Astrocyte (in vitro differentiated cells and primary cell): Measurements from ENCODE around the gene CYP3A4. TPM values are rescaled to one million over a fixed set of nuclear protein-coding genes. Genes with fewer than 3 reads are reported as not detected.

Experiments
- DNase-seq: peaks from one replicate; pipeline ENCODE4 v3.0.0-alpha.2; 2010; ENCODE audit warnings: low read depth
- FAIRE-seq: peaks from 2 replicates; lab custom pipeline; 2011; peaks lifted over from hg19 to GRCh38; lab: Jason Lieb, UNC
- H2AFZ ChIP-seq: 2 replicates; pipeline ENCODE4 v1.6.0; 2012; ENCODE audit warnings: low read depth, low read length, inconsistent platforms
- H3K27ac ChIP-seq: 2 replicates; pipeline ENCODE4 v1.5.1; 2011; ENCODE audit warnings: low read depth, low read length, inconsistent platforms
- H3K27me3 ChIP-seq: 2 replicates; pipeline ENCODE4 v1.6.0; 2011; ENCODE audit warnings: low read length, inconsistent platforms; ENCODE audit not compliant: insufficient read depth
- H3K36me3 ChIP-seq: 2 replicates; pipeline ENCODE4 v1.5.1; 2011; ENCODE audit warnings: low read length, inconsistent platforms; ENCODE audit not compliant: insufficient read depth
- H3K4me1 ChIP-seq: 2 replicates; pipeline ENCODE4 v1.5.1; 2011; ENCODE audit warnings: low read length, inconsistent platforms; ENCODE audit not compliant: insufficient read depth
- H3K4me2 ChIP-seq: 2 replicates; pipeline ENCODE4 v1.6.0; 2012; ENCODE audit warnings: low read length, inconsistent platforms
- H3K4me3 ChIP-seq: 2 replicates; pipeline ENCODE4 v1.5.1; 2011; ENCODE audit warnings: low read depth, mild to moderate bottlenecking, low read length, inconsistent platforms; ENCODE audit not compliant: insufficient read depth
- H3K79me2 ChIP-seq: 2 replicates; pipeline ENCODE4 v1.6.0; 2012; ENCODE audit warnings: mild to moderate bottlenecking, low read length, inconsistent platforms; ENCODE audit not compliant: insufficient read depth
- H3K9ac ChIP-seq: 2 replicates; pipeline ENCODE4 v1.6.0; 2012; ENCODE audit warnings: mild to moderate bottlenecking, low read length, inconsistent platforms
- H3K9me3 ChIP-seq: 2 replicates; pipeline ENCODE4 v1.5.1; 2012; ENCODE audit warnings: low read depth, mild to moderate bottlenecking, low read length, inconsistent platforms; ENCODE audit not compliant: insufficient read depth
- H4K20me1 ChIP-seq: 2 replicates; pipeline ENCODE4 v1.6.0; 2012; ENCODE audit warnings: low read length, inconsistent platforms; ENCODE audit not compliant: insufficient read depth
- H3K27ac Mint-ChIP-seq: one replicate; pipeline ENCODE4 v1.8.0; 2021; ENCODE audit warnings: mild to moderate bottlenecking, mixed read lengths; ENCODE audit not compliant: unreplicated experiment
- H3K27me3 Mint-ChIP-seq: one replicate; pipeline ENCODE4 v1.8.0; 2021; ENCODE audit warnings: low read depth, mixed read lengths; ENCODE audit not compliant: unreplicated experiment
- H3K36me3 Mint-ChIP-seq: one replicate; pipeline ENCODE4 v1.8.0; 2021; ENCODE audit warnings: low read depth, mixed read lengths; ENCODE audit not compliant: unreplicated experiment
- H3K4me1 Mint-ChIP-seq: one replicate; pipeline ENCODE4 v1.8.0; 2021; ENCODE audit warnings: low read depth, mixed read lengths; ENCODE audit not compliant: unreplicated experiment
- H3K4me3 Mint-ChIP-seq: one replicate; pipeline ENCODE4 v1.8.0; 2021; ENCODE audit warnings: mild to moderate bottlenecking, moderate library complexity, mixed read lengths; ENCODE audit not compliant: unreplicated experiment
- H3K9me3 Mint-ChIP-seq: one replicate; pipeline ENCODE4 v1.8.0; 2021; ENCODE audit warnings: mild to moderate bottlenecking, mixed read lengths; ENCODE audit not compliant: unreplicated experiment
- CTCF ChIP-seq: IDR thresholded peaks from 2 replicates; pipeline ENCODE4 v1.5.1; 2011; ENCODE audit warnings: low read depth, mild to moderate bottlenecking, inconsistent platforms, low read length, moderate library complexity; ENCODE audit not compliant: insufficient read depth
- EZH2 ChIP-seq: IDR thresholded peaks from 2 replicates; pipeline ENCODE4 v1.6.1; 2012; ENCODE audit warnings: mild to moderate bottlenecking, low read length, inconsistent platforms; ENCODE audit not compliant: insufficient read depth
- total RNA-seq: library from RNA; stranded (reverse); gene quantifications from 2 replicates; pipeline ENCODE4 v1.2.1, GENCODE V29; 2021

Gene CYP3A4
- total RNA-seq, 1 donor from 2014 or later, result not detected

DNA sequence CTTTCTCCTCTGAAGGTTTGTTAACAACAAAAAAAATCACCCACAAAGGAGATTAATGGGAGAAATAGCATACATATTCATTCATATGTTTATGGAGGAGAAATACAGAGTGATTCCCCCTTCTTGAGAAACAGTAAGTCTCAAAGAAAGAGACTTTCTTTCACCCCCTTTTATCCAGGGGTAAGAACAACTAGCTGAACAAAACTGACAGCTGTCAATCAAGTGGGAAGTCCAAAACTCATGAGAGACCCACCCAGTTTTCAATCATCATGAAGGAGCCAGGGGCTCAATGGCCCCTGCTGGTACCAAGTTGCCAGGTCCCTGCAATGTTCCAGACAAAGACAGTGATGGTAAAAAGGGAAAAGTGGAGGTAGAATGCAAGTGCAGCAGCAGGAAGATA is 41.9 kb upstream of the CYP3A4 start:
- Histone ChIP-seq H4K20me1 (no peaks in the 10 kb centered on the region), H3K9me3 (no peaks in the 10 kb centered on the region), H3K27ac (no peak overlapping the region), H3K27me3 (peaks cover 6% of the 10 kb centered on the region), H3K9ac (no peak overlapping the region), H3K79me2 (no peaks in the 10 kb centered on the region), H3K4me2 (no peak overlapping the region), H3K4me1 (no peaks in the 10 kb centered on the region), H3K4me3 (no peak overlapping the region), H3K36me3 (no peaks in the 10 kb centered on the region), H2AFZ (no peak overlapping the region)
- H3K4me3 Mint-ChIP-seq, result no peak overlapping the region
- TF ChIP-seq EZH2, result no peak
- no peak for TF ChIP-seq CTCF
- FAIRE-seq, result no peak
- H3K4me1 Mint-ChIP-seq, result peaks cover 4% of the 10 kb centered on the region
- no peaks in the 10 kb centered on the region for H3K9me3 Mint-ChIP-seq
- DNase-seq, result no peak
- no peaks in the 10 kb centered on the region for H3K36me3 Mint-ChIP-seq
- H3K27ac Mint-ChIP-seq, result no peak overlapping the region
- peaks cover 12% of the 10 kb centered on the region for H3K27me3 Mint-ChIP-seq

GRCh38 chr7:99825452-99825851 is 41.5 kb upstream of the CYP3A4 start:
- FAIRE-seq, result no peak
- Histone ChIP-seq H3K36me3 (no peaks in the 10 kb centered on the region), H3K4me2 (no peak overlapping the region), H3K9ac (no peak overlapping the region), H3K79me2 (no peaks in the 10 kb centered on the region), H3K27ac (no peak overlapping the region), H4K20me1 (no peaks in the 10 kb centered on the region), H3K4me1 (no peaks in the 10 kb centered on the region), H2AFZ (no peak overlapping the region), H3K4me3 (no peak overlapping the region), H3K9me3 (no peaks in the 10 kb centered on the region), H3K27me3 (peaks cover 6% of the 10 kb centered on the region)
- Mint-ChIP-seq H3K9me3 (no peaks in the 10 kb centered on the region), H3K4me3 (no peak overlapping the region), H3K4me1 (peaks cover 4% of the 10 kb centered on the region), H3K27me3 (peaks cover 9% of the 10 kb centered on the region), H3K27ac (no peak overlapping the region), H3K36me3 (no peaks in the 10 kb centered on the region)
- no peak for DNase-seq
- no peak for TF ChIP-seq CTCF

- peaks cover 18% of the 10 kb centered on the region for H3K27me3 Mint-ChIP-seq
- H2AFZ ChIP-seq, result no peak overlapping the region
- H3K4me3 ChIP-seq, result no peak overlapping the region
- no peak overlapping the region for H3K27ac ChIP-seq
- H3K9me3 ChIP-seq, result no peaks in the 10 kb centered on the region
- H3K36me3 ChIP-seq, result no peaks in the 10 kb centered on the region
- DNase-seq, result no peak
- peaks cover 13% of the 10 kb centered on the region for H3K27me3 ChIP-seq
- H3K79me2 ChIP-seq, result no peaks in the 10 kb centered on the region
- H3K9ac ChIP-seq, result no peak overlapping the region
- H3K36me3 Mint-ChIP-seq, result no peaks in the 10 kb centered on the region
- no peaks in the 10 kb centered on the region for H3K9me3 Mint-ChIP-seq
- TF ChIP-seq CTCF, result no peak
- no peak for TF ChIP-seq EZH2
- H3K4me3 Mint-ChIP-seq, result no peak overlapping the region
- peaks cover 4% of the 10 kb centered on the region for H3K4me1 Mint-ChIP-seq
- H3K27ac Mint-ChIP-seq, result no peak overlapping the region
- FAIRE-seq, result no peak
- no peaks in the 10 kb centered on the region for H3K4me1 ChIP-seq
- no peak overlapping the region for H3K4me2 ChIP-seq
- no peaks in the 10 kb centered on the region for H4K20me1 ChIP-seq
Measured at GRCh38 chr7:99824091-99824490, 40.1 kb upstream of the CYP3A4 start.
